Astrocyte (in vitro differentiated cells and primary cell): ENCODE measurements around the gene RTN4.

Experiments used
- EZH2 ChIP-seq: IDR thresholded peaks from 2 replicates; pipeline ENCODE4 v1.6.1; 2012; ENCODE audit warnings: mild to moderate bottlenecking, low read length, inconsistent platforms; ENCODE audit not compliant: insufficient read depth
- TF ChIP-seq, protein P1 (sequence below): IDR thresholded peaks from 2 replicates; pipeline ENCODE4 v1.5.1; 2011; ENCODE audit warnings: low read depth, mild to moderate bottlenecking, inconsistent platforms, low read length, moderate library complexity; ENCODE audit not compliant: insufficient read depth

DNA sequence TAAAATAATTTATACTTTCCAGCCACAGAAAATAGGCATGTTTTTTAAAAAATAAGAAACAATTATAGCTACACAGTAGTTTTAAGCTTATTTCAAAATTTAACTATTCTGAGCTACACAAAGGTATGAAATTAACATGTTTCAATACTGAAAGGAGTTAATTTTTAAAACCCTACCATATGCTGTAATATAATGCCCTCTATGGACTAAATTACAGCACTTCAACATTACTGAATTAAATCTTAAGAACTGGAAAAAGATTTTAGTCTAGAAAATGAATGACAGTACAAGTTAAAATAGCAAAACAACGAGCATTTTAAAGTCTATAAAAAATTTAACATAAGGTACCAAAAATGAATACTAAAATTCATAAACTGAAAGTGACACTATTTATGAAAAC, 36.3 kb downstream of the RTN4 start:
- TF ChIP-seq, protein P1, sequence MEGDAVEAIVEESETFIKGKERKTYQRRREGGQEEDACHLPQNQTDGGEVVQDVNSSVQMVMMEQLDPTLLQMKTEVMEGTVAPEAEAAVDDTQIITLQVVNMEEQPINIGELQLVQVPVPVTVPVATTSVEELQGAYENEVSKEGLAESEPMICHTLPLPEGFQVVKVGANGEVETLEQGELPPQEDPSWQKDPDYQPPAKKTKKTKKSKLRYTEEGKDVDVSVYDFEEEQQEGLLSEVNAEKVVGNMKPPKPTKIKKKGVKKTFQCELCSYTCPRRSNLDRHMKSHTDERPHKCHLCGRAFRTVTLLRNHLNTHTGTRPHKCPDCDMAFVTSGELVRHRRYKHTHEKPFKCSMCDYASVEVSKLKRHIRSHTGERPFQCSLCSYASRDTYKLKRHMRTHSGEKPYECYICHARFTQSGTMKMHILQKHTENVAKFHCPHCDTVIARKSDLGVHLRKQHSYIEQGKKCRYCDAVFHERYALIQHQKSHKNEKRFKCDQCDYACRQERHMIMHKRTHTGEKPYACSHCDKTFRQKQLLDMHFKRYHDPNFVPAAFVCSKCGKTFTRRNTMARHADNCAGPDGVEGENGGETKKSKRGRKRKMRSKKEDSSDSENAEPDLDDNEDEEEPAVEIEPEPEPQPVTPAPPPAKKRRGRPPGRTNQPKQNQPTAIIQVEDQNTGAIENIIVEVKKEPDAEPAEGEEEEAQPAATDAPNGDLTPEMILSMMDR, result no peak
- no peak for TF ChIP-seq EZH2
